Thyroid gland (tissue), 4 donors: ENCODE data around the gene DNAAF1. TPM values are rescaled to one million over a fixed set of nuclear protein-coding genes. Genes with fewer than 3 reads are reported as not detected.

ENCODE experiments used
- DNase-seq, 2 donors: peaks; one replicate each; pipeline ENCODE4 v3.0.0-alpha.2; 2019
- H3K27ac ChIP-seq, 3 donors: fragments of 200-600 bp; sonication (generic); 1 replicate in 2 of 3; 2 replicates in 1 of 3; pipeline ENCODE4 v1.5.1; 2016 to 2019; ENCODE audit warnings: mild to moderate bottlenecking in 1 of 3, moderate library complexity in 1 of 3
- H3K27me3 ChIP-seq: fragments of 200-600 bp; sonication (generic); one replicate; pipeline ENCODE4 v1.5.1; 2019
- H3K36me3 ChIP-seq, 2 donors: fragments of 200-600 bp; sonication (generic); one replicate each; pipeline ENCODE4 v1.5.1; 2016 to 2019
- H3K4me1 ChIP-seq, 2 donors: fragments of 200-600 bp; sonication (generic); one replicate each; pipeline ENCODE4 v1.5.1; 2017 to 2019
- H3K4me3 ChIP-seq, 3 donors: fragments of 200-600 bp; sonication (generic); replicated peaks in 1 of 3; 1 replicate in 2 of 3; 2 replicates in 1 of 3; pipeline ENCODE4 v1.5.1; 2016; ENCODE audit warnings: mild to moderate bottlenecking in 1 of 3
- H3K9me3 ChIP-seq: fragments of 200-600 bp; sonication (generic); one replicate; pipeline ENCODE4 v1.5.1; 2017
- CTCF ChIP-seq, 6 experiments: fragments of 200-600 bp in 3 of 6; fragments of 450-650 bp in 3 of 6; sonication (generic) in 3 of 6; IDR thresholded peaks; one replicate each; pipeline ENCODE4 v1.5.1; 2016 to 2019; ENCODE audit warnings: antibody characterized with exemption in 6 of 6, mild to moderate bottlenecking in 2 of 6, inconsistent platforms in 1 of 6, moderate library complexity in 1 of 6
- POLR2A ChIP-seq, 2 donors: fragments of 450-650 bp; IDR thresholded peaks; one replicate each; pipeline ENCODE4 v1.6.1; 2017; ENCODE audit warnings: antibody characterized with exemption in 2 of 2, mild to moderate bottlenecking in 2 of 2, moderate library complexity in 1 of 2
- WGBS, 2 donors: methylation state at CpG; one replicate each; pipeline ENCODE4 v1.1.5; 2017; 5-methylcytosine and 5-hydroxymethylcytosine counted together
- intact Hi-C: fragments of 100-400 bp; cut with DNase I; formaldehyde crosslinking; loops from one replicate; pipeline ENCODE4 v1.15.1; 2023
- total RNA-seq, 4 donors: library from RNA; depleted of rRNA; stranded (reverse); fragments of >200 nt; gene quantifications; one replicate each; pipeline ENCODE4 v1.2.3, GENCODE V29; 2016

DNAAF1 gene
- total RNA-seq, 4 donors from 2014 or later = 1.5 to 11.2 (median 2.8) TPM

DNA sequence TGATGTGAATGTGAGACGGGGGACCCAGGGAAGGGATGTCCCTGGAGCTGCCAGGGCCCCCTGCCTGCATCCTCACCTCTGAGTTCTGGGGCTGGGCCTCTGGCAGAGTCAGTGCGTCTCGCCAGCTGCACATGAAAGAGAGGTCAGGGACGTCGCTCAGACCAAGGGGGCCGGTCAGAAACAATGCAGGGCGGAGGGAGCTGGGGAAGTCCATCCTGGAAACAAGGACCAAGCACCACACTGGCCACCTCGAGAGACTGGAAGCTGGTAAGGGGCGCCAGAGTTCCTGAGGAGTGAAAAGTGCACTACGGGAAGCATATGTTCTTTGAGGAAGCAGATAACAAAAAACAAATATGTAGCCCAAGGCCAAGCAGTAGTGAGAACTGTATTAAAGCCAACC lies 39.7 kb downstream of the DNAAF1 start:
- WGBS, 2 donors = 82 to 87% methylated on average over 8 of the region's 10 CpGs
- H3K9me3 ChIP-seq = no peaks in the 10 kb centered on the region
- peak overlapping the region in 1 of 3 donors; percentile 28 for H3K27ac ChIP-seq
- H3K4me1 ChIP-seq = peaks cover 8 to 9% of the 10 kb centered on the region in 2 donors
- H3K4me3 ChIP-seq = no peak overlapping the region
- no peak for TF ChIP-seq POLR2A (IDR thresholded peaks at IDR 0.05)
- no peak for TF ChIP-seq CTCF (IDR thresholded peaks at IDR 0.05)
- peaks cover 24 to 29% of the 10 kb centered on the region in 2 donors for H3K36me3 ChIP-seq
- no peaks in the 10 kb centered on the region for H3K27me3 ChIP-seq
- intact Hi-C loops = loop anchor here (5.0 to 10.0 kb wide), 3 partner anchors 37 to 220 kb away; partner anchors contain the start of genes DNAAF1, HSDL1 and NECAB2
- DNase-seq = no peak

- Histone ChIP-seq H3K9me3 (no peaks in the 10 kb centered on the region), H3K4me1 (peaks cover 8 to 9% of the 10 kb centered on the region in 2 donors), H3K27me3 (no peaks in the 10 kb centered on the region), H3K4me3 (peak within 1 kb of the TSS; percentile 71 to 93 (median 73)), H3K36me3 (peaks cover 7 to 13% of the 10 kb centered on the region in 2 donors), H3K27ac (peak within 1 kb of the TSS in 2 of 3 donors; percentile 33 to 42)
- peak; percentile 92 to 93 for DNase-seq
- 4 to 10% methylated on average over 12 to 30 of the region's 55 CpGs for WGBS, 2 donors
- intact Hi-C loops = loop anchor here (5.0 to 10.0 kb wide), 2 partner anchors 40 to 222 kb away; partner anchors contain the start of genes DNAAF1, HSDL1 and NECAB2
- TF ChIP-seq POLR2A (IDR thresholded peaks at IDR 0.05) (peak in 1 of 2 donors; percentile 41), CTCF (IDR thresholded peaks at IDR 0.05) (peak in 5 of 6 experiments; percentile 90 to 99 (median 97))
Measured at GRCh38 chr16:84186685-84187437, 41.8 kb downstream of the DNAAF1 start, which contains the start of gene TAF1C. TSS of gene TAF1C (minus strand) at chr16:84187057. CDS start at chr16:84184988, 2,069 bp downstream.

DNA sequence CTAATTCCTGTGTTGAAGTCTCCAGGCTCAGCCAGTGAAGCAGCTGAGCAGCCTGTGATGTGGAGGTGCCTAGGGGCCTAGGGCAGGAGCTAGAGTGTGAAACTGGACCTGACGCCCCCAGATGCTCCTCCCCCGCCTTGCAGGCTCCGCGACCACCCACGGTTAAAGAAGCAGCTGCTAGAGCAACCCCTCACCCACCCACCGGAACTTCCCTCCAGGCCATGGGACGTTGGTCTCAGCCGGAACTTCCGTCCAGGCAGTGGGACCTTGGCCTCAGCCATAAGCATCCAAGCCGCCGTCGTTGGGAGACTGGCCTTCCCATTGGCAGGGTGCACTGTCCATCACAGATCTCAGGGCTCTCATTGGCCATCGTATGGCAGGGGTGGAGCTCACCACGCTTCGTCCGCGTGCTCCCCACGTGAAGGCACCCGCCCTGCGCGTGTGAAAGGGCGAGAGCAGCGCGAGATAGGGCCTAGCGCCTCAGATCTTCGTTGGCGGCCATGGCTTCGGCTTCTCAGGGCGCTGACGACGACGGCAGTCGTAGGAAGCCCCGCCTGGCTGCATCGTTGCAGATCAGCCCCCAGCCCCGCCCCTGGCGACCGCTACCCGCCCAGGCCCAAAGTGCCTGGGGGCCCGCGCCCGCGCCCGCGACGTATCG lies 45.8 kb downstream of the DNAAF1 start, which contains the start of gene ADAD2:
Gene ADAD2 (plus strand): TSS at position 427 of the 658 bp plus-strand sequence. CDS start 74 bp downstream, at position 501.
- 89 to 92% methylated on average over 36 to 42 of the region's 47 CpGs for WGBS, 2 donors
- intact Hi-C loops = loop anchor here (10.0 kb wide), 1 partner anchor 294 kb away; no protein-coding TSS in a partner anchor
- TF ChIP-seq POLR2A (IDR thresholded peaks at IDR 0.05) = no peak
- no peak for TF ChIP-seq CTCF (IDR thresholded peaks at IDR 0.05)

DNA sequence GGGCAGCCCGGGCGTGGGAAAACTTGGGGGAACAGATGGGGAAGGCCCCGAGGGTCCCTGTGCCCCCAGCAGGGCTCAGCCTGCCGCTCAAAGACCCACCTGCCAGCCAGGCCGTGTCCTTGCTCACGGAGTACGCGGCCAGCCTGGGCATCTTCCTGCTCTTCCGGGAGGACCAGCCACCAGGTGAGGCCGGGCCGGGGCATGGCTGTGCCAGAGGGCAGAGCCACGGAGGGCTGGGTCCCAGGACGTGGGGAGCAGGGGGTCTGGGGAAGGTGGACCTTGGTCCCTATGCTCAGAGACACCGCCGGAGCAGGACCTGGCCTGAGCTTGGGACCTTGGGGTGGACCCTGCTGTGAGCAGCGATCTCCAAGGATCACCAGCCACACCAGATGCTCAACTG lies 46.4 kb downstream of the DNAAF1 start:
- Histone ChIP-seq H3K4me1 (peaks cover 0 to 2% of the 10 kb centered on the region in 2 donors), H3K36me3 (no peaks in the 10 kb centered on the region), H3K9me3 (no peaks in the 10 kb centered on the region), H3K27me3 (no peaks in the 10 kb centered on the region), H3K4me3 (no peak overlapping the region), H3K27ac (no peak overlapping the region)
- no peak for DNase-seq
- intact Hi-C loops = loop anchor here (10.0 kb wide), 1 partner anchor 293 kb away; no protein-coding TSS in a partner anchor
- TF ChIP-seq POLR2A (IDR thresholded peaks at IDR 0.05) = no peak
- no peak for TF ChIP-seq CTCF (IDR thresholded peaks at IDR 0.05)
- 91 to 100% methylated on average over 7 to 10 of the region's 16 CpGs for WGBS, 2 donors

More for the DNA sequence above, 45.8 kb downstream of the DNAAF1 start, which contains the start of gene ADAD2:
- no peak for DNase-seq
- Histone ChIP-seq H3K4me3 (no peak within 1 kb of the TSS), H3K4me1 (peaks cover 4 to 7% of the 10 kb centered on the region in 2 donors), H3K9me3 (no peaks in the 10 kb centered on the region), H3K27me3 (no peaks in the 10 kb centered on the region), H3K36me3 (no peaks in the 10 kb centered on the region), H3K27ac (no peak within 1 kb of the TSS)
